Amygdala (tissue), 56 donors: ENCODE data around the gene MBP.

Experiments
- DNase-seq, 56 donors: peaks; one replicate each; lab custom pipeline; 2025; lab: John Stamatoyannopoulos, UW

The MBP gene

DNA sequence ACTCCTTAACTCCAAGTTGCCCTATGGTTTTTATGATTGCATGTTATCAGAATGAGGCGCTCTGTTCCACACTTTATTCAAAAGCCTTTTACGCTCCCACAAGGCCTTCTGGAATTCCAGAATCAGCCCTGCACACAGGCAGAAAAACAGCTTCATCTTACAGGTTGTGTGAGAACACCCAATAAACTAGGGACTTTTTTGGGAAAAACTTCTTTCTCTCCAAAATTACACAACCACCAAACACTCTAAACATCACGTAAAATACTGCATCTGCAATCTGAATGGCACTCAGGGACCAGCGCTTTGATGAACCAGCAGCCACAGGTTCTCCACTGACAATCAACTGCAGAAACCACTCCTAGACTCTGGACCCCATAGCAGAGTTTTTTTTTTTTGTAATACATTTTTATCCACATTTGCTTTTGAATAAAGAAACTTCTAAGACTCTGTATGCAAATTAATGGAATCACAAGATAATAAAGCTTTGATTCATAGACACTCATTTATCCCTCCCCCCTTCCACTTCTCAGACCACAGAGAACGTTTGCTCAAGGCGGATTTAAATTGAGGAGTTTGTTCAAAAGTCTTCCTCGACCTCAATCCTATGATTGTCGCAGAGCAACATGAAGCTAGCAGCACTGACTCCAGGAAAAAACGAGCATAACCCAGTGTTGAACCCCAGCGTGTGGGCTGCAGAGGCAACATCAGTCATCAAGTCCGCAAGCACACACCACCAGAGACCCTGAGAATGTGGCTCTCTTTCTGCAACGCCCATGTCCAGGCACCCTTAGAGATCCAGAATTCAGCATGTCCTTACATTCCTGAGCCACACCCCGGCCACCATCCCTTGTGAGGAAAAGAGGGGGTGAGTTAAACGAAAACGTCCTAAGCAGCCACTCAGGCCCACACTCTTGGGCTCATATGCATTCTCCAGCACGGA is 116.5 kb downstream of the MBP start:
- no peak for DNase-seq

DNA sequence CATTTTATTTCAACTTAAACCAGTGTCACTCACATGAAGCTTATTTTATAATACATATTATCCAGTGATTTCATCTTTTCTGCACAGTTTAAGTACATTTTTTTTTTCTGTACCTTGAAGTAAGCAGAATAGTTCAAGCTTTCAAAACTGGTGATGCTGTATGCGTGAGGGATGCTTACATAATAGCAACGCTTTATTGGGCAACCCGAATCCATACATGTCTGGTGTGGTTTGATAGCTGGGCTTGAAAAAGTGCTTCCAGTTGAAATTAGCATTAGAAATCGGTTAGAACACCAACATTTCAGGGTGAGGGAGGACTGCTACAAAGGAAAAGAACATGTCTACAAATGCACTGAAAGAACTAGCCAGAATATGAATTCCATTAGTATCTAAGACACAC is 117.4 kb downstream of the MBP start:
- DNase-seq = no peak

DNA sequence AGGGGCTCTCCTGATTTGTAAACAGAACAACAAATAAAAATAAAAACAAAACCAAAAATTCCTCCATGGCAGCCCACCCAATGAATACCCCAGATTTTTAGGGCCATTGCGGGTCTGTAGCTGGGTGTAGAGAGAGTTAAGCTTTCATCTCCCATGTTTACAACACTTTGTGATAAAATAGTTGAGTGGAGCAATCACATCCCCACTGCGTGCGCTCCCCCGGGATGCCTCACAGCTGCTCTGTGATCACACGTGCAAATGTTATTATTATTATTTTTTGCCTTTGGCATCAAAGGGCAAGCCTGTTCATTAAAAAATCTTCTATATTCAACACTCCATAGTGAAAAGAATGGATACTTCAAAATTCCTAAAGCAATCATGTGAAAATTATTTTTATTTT is 118.0 kb downstream of the MBP start:
- DNase-seq = no peak

DNA sequence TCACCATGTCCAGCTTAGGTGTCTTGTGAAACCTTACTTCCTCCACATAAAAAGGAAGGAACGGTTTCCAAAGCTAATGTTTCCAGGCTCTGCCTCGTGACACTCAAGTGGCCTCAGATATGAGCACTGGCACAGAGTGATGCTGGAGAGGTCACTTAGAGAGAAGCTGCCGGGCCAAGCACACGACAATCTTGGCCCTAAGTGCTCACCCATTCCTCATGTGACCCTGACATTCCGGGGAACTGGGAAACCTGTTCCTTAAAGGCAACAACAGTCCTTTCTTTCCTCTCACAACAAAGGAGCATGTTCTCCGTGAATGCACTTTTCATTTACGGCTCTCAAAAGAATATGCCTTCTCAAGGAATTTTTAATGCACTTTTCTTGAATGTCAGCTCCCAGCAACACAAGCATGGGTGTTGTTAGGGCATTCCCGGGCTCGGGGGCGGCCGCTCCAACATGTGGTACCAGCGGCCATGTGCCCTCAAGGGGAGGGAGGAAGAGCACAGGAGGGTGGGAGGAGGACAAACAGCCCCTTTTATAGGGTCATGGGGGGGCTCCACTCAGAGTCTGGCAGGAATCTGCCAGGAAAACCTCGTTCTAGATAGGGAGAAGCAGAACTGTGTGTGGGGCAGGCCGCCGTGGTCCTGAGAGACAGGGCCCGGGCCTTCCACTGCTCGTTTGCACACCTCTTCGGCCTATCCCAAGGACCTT is 118.6 kb downstream of the MBP start:
- peak in 17 of 56 donors; percentile 30 to 68 (median 53) for DNase-seq

DNA sequence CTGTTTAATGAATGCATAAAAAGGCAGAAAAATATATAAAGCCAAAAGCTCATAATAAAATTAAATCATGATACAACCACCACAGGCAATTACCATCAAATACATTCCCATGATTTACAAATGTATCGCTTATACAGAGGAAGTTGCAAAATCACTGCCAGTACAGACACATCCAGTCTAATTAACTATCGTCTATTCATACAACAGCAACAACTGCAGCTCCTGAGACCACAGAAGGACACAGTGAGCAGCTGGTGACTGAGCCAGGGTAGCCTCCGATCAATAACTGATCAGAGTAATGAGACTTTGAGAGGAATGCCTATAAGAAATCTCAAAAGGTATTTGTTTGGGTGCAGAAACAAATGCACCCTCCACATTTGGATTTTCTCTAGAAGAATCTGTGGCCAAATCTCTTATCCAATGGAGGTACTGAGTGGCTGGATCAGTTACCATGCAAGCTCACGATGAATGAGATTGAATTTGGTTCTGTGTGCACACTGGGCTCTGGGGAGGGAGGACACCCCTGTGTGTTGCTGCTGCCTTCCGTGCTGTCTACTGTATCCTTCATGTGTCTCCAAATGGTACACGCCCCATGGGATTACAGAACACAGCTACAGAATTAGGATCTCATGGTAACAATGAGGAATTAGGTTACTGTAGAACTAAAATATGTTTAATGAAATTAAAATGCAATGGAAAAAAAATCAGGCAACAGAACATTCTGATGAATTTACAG is 119.6 kb downstream of the MBP start:
- no peak for DNase-seq

DNA sequence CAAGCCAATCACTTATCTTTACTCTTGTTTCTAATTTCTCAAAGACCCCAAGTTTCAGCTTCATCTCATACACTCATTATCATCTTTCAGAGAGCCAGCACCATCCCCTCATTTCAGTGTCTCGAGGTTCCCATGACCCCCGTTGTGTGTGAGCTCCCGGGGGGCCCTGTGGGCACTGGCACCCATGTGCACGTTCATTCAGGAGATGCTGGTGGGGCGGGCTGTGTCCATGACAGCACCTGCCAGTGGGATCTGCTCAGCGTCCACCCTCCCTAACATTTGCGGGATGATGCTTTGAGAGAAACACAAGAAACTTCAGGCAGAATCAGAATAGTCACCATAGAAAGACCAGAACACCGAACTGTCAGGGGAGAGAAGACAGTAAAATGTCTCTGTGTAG is 120.5 kb downstream of the MBP start:
- DNase-seq = no peak

DNA sequence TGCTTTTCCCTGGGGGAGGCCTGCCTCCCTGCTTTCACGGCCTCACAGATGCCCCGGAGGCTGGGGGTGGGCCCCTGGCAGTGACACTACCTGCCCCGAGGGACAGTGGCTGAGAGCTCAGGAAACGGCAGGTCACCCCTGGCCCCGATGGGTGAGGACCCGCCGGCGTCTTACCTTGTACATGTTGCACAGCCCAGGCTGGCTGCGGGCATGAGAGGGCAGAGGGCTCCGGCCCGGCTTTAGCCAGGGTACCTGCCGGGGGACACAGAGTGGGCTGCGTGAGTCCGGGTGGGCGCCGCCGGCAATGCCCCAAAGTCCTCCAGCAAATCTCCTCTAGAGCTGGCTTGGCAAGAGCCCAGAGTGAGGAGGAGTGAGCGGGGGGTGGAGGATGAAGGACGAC is 122.9 kb downstream of the MBP start:
- DNase-seq = no peak

DNA sequence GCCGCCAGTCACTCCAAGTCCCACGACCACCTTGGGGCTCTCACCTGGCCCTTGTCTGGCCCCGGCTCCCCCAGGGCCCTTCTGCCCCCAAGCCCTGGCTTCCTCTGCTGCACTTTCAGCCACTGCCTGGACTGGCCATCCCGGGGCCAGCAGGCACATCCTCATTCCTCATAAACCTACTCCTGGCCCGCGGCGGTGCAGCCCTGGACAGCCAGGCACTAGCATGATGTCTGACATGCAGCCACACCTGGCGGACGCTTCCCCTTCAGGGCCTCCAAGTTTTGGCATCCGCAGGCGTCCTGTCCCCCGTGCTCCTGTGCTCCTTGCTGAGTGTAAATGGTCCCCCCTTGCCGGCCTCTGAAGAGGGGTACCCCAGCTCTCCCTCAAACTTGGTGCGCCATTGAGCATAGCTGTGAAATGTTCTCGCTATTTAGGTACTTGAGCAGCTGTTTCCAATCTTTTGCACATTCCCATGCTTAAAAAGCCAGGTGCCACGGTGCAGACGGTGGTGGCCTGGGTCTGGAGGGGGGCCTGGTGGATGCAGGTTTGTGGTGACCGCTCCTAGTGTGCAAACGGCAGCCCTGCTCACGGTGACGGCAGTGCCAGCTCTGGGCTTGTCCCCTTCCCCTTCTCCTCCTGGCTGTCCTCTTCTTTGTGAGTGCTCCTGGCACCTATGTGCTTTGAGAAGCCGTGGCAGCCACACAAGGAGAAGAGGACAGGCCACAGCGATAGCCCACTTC is 123.8 kb downstream of the MBP start:
- no peak for DNase-seq

DNA sequence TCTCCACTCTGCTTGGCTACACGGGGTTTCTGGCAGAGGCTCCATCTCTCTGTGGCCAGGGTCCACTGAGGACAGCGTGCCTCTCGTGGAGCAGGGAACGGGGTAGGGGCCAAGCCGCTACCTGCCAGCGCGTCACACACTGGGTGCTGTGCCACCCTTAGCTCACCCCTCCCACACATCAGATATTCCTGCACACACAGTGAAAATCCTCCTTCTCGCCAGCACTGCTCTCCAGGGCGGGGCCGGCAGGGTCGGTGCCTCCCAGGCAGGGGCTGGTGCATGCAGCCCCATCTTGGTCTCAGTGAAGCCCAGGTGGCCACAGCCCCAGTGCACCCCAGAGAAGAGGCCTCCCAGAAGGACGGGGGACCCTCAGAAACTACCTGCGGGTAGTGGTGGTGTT is 124.6 kb downstream of the MBP start:
- DNase-seq = no peak

DNA sequence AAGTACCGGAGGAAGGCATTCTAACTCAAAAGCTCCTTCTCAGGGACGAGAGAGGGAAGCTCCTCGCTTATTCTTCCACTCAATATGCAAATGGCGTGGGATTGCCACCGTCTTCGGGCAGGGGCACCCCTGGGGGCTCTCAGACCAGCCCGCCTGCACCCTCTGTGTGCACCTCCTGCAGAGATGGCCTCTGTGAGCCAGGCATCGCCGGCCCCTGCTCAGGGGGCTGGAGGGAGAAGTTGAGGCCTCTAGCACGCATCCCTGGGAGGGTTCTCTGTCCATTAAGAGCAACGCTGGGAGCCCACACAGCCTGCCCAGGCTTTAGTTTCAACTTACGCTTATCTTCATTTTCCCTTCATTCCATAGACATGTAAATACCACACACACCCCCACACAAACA is 125.3 kb downstream of the MBP start:
- DNase-seq = no peak

DNA sequence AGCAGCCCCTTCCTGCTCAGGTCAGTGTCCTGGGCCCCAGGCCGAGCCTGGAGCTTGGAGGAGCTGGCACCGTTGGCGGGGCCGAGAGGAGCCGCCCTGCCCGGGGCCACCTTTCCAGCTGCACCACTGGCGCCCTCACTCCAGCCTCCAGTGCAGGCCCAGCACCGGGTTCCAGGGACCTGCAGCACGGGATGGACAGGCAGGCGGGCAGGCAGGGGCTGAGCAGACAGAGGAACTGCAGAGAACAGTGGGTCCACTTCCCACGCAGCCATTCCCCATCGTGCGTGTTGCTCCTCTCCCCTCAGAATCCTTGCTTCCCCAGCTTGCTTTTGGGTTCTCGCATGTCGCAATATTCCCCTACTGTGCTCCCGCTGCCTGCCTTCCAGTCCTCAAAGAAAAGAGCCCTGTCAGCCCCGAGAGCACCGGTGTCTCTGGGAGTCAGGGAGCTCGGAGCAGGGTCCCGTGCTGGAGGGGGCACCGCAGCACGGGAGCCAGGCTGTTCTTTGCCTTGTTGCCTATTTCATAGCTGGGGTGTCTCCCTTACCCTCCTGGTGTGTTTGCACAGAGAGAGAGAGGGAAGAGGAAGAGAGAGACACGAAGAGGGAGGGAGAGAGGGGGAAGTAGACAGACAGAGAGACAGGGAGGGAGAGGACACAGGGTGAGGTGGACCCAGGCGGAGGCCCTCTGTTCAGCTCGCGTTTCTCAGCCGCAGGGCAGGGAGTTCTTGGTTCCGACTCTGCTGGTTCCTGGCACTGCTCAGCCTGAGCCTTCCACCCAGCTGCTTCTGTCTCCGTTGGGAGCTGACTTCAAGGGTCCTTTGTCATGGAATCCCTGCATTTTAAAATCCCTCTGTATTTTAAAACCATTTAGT is 126.0 kb downstream of the MBP start:
- peak in 3 of 56 donors; percentile 39 to 57 (median 46) for DNase-seq

DNA sequence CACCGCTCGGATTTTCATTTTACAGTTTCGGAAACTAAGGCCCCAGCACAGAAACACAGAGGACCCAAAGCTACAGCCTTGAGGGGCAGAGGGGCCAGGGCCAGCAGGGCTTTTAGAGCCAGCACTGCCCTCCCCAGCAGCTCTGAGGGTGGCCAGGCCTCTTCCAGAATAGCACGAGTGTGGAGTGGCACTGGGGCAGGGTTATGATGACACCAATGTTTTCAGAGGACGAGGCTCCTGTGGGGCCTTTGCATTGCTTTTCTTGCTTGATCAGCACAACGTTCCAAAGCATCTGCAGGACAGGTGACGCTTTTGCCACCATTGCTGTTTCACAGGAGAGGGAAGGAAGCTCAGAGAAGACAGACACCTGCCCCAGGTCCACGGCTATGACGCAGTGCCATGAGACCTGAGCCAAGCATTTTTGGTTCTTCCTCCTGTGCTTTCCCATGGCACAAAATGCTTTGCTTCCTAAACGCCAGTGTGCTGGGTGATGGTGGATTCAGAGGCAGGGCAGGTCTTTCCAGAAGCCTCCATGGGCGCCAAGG is 126.9 kb downstream of the MBP start:
- DNase-seq = no peak

DNA sequence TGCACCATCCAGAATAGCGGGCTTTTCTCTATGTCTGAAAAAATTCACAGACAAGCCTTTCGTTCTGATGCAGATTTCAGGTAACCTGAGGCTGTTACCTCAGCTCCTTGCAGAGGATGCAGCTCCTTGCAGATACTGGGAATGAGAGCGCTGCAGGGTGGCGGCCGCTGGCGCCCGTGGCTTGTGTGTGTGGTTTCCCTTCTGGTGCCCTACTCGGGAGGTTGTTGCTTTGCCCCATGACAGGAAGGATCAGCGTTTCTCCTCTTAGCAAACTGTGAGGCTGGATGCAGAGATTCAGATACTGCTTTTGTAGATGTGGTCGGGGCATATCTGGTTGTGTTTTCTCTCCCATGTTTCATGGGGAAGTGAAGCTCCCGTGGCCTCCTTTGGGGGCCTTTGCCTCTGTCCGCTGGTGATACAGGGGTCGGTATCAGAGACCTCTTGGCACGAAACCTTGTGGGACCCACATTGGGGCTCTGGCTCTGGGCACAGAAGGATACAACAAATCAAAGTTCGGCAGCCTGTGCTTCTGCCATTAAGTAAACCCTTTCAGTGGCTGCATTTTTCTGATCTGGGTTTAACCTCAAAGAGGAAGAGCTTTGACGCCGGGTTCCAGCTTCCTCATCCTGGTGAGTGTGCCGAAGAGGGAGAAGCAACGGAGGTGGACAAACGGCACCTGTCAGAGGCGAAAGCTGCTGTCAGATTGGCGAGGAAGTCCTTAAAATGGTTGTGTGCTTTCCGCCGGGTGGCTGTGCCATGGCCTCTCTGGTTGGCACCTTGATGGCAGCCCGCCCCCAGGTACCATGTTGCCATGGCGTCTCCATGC is 127.8 kb downstream of the MBP start:
- DNase-seq = peak in 1 of 56 donors; percentile 52

DNA sequence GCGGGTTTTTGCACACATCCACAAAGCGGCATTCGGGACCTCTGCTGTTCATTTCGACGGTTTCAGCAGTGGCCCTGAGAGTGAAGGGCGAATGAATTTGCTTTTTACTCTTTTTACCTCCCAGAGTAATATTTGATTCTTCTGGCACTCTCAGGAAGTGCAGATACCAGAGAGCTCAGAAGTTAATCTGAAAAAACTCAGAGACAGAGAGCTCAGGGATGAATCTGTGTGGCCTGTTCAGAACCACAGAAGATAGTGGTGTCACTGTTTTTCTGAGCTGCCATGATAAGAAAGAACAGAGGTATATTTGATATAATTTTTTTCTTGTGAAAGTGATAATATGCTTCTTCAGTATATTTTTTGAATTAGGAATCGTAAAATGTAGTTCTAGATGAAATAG is 129.3 kb downstream of the MBP start:
- DNase-seq = no peak

DNA sequence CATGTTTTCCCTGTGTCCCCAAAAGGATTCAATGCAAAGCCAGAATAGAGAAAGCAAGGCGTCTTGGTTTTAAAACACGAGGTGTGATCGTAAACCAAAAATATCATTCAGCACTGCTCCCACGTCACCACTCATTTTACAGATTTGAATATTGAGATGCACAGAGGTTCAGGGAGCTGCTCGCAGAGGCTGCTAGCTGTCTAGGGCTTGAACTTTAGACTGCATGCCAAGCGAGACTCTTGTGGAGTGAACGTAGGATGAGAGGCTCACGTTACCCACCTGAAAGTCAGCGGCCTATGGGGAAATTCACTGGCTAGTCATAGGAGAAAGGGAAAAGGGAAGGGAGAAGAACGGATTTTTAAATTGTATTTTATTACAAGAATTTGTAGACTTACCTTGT is 130.1 kb downstream of the MBP start:
- DNase-seq = peak in 1 of 56 donors; percentile 35

DNA sequence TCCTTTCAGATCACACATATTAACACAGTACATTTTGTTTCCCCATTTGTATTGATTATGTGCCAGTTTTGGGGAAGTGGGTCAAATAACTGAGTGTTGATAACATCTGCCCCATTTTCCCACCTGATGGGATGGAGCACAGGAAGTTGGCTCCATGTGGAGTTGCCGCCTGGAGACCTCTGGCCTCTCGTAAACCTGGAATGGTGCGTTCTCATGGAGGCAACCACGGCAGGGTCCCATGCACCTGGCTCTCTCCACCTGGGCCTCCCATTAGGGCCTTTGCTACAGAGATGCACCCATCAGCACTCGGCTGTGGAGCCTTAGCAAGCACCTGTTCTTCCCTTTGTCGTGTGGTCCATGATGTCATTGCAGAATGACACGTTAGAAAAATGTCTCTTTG is 130.6 kb downstream of the MBP start:
- DNase-seq = no peak

DNA sequence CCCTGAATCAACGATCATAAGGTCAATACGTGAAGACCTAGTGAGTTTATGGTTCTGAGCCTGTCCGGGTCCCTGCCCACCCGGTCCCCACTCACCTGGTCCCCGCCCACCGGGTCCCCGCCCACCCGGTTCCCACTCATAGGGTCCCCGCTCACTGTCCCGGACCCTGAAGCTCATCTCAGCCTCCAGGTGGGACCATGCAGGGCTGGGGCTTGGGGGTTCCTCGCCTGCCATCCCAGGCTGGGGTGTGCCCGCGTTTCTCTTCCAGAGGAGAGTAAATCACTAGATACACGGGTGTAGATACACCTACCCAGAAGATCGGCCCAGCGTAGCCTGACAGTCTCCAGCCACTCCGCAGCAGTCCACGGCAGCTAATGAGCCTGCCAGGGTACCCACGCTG is 131.5 kb downstream of the MBP start:
- DNase-seq = no peak

DNA sequence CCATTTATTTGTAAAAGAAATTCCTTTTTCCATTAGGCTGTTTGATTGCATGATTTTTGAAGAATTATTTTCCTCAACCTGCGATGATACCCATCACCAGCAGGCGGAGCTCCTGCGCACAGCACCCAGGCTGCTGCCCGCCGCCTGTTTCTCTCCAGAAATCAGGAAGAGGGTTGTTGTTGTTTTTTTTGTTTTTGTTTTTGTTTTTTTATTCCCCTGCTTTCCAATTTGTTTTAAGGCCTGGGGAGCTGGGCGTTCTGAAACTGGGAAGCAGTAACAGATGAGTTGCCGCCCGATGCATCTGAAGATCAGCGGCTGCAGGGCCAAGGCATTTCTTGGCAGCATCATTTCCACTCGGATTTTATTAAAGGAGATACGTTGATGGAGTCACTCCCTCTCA is 132.1 kb downstream of the MBP start:
- DNase-seq = peak in 17 of 56 donors; percentile 30 to 71 (median 43)
